Skin epidermis (tissue), 12 donors: ENCODE results near the gene RBP4.
"Not testable (repeated sequence)": the region's sequence is repeated elsewhere in the genome, so short reads cannot be mapped to it uniquely, and the experiment has no call there.

ENCODE experiments used
- H3K27ac ChIP-seq, 21 experiments: fragments of 200-600 bp; sonication (generic) in 11 of 21; one replicate each; pipeline ENCODE4 v1.5.0; 2020; ENCODE audit warnings: mild to moderate bottlenecking in 3 of 21, inconsistent platforms in 2 of 21, moderate library complexity in 2 of 21
- H3K4me3 ChIP-seq, 7 experiments: fragments of 200-600 bp; sonication (generic) in 2 of 7; one replicate each; pipeline ENCODE4 v1.5.0; 2020; ENCODE audit warnings: inconsistent platforms in 2 of 7, mild to moderate bottlenecking in 2 of 7, moderate library complexity in 1 of 7

RBP4 gene

DNA sequence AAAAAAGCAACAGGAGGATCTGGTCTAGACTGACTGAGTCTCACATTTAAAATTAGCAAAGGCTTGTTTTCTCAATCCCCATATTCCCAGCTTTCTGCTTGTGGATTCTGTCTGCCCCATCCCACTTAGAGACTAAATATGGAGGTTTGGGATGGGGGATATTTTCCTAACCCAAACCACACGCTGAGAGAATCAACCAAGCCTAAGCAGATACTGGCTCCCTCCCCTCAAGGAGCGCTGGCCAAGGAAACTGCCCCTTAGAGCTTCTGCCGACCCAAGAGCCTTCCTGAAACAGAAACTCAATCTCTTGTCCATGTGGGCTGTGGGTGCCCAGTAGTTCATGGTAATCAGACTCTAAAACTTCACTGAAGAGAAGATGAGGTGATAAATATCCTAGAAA is 30.7 kb downstream of the RBP4 start:
- Histone ChIP-seq H3K4me3 (no peak overlapping the region), H3K27ac (no peak overlapping the region)

DNA sequence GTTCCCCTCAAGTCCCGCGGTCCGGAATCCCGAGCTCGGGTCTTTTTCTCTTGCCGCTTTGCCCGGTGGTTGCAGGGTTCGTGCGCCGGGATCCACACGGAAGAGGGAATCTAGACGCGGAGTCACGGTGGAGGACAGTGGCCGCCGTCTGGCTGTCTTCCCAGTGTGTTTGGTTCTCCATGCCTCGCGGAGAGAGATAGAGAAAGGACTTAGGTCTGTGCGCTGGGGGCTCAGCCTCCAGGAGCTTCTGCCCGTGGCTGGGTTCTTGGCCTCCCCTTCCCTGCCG is 33.0 kb downstream of the RBP4 start:
- Histone ChIP-seq H3K27ac (peak overlapping the region in 1 of 21 experiments; percentile 23), H3K4me3 (peak overlapping the region in 1 of 7 experiments; percentile 24)

DNA sequence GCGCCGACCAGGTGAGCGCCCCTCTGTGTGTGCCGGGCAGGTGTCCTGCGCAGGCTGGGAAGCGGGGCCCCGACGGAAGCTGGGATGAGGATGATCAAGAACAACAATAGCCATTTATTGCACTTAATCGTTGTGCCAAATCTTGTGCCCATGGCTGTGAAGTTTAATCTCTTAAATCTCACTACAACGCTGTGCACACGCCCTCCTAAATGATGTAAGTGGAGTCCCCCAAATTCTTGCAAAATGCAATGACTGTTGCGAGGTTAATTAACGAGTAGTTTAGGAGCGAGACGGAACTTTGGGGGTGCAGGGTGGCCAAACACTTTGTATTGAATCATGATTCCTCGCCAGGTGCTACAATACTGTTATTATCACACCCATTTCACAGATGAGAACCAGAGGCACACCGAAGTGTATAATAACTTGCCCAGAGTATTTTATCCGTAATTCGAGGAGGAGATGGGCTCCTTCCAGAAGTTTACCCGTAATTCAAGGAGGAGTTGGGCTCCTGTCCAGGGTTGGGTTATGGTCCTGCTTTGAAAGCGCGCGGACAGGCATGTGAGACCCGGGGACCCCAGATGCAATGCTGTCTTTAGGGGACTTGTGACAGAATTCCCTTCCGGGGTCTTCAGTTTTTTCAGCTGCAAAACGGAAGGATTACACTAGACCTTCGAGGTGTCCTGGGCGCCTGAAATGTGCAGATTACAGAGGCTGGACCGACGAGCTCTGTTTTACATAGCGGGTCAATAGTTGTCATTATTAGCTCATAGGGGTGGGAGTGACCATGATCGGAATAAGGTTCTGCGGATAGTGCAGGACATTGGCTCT is 33.5 kb downstream of the RBP4 start:
- peak overlapping the region in 1 of 21 experiments; percentile 23 for H3K27ac ChIP-seq
- peak overlapping the region in 4 of 7 experiments; percentile 11 to 29 (median 24) for H3K4me3 ChIP-seq

DNA sequence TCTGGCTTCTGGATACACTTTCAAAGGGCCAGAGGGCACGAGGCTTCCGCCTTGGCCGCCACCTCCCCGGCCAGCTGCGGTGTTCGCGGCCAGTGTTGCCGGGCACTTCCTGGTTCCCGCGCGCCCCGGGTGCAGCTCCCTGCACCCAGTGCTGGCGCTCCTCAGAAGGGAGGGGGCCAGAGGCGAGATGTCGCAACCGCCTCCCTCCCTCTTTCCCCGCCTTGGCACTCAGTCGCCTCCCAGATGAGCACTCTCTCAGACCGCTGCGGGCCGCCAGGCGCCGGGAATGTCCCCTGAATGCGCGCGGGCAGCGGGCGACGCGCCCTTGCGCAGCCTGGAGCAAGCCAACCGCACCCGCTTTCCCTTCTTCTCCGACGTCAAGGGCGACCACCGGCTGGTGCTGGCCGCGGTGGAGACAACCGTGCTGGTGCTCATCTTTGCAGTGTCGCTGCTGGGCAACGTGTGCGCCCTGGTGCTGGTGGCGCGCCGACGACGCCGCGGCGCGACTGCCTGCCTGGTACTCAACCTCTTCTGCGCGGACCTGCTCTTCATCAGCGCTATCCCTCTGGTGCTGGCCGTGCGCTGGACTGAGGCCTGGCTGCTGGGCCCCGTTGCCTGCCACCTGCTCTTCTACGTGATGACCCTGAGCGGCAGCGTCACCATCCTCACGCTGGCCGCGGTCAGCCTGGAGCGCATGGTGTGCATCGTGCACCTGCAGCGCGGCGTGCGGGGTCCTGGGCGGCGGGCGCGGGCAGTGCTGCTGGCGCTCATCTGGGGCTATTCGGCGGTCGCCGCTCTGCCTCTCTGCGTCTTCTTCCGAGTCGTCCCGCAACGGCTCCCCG is 34.4 kb downstream of the RBP4 start, which contains the start of gene FFAR4:
FFAR4 (plus strand) TSS at position 231 of the 842 bp plus-strand sequence; CDS start at position 287, 56 bp downstream.
- Histone ChIP-seq H3K4me3 (peak within 1 kb of the TSS in 5 of 7 experiments; percentile 6 to 29 (median 24)), H3K27ac (peak within 1 kb of the TSS in 2 of 21 experiments; percentile 36 to 69)

DNA sequence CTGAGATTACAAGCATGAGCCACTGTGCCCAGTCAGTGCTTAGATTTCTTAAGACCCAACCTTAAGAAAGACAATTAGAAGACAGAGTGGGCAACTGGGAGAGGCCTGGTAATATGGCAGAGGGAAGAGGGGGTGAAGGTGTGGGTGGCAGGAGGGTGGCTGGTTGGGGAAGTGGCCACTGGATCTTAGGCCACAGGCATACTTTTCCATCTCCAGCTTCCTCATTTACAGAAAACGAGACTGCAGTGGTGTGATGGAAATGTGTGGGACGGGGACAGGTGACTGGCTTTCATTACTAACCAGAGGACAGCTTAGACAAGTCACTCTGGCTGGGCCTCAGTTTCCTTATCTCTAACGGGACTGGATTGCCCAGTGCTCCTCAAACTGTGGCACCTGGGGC is 35.6 kb downstream of the RBP4 start:
- H3K27ac ChIP-seq, result peak overlapping the region in 1 of 21 experiments; percentile 35

DNA sequence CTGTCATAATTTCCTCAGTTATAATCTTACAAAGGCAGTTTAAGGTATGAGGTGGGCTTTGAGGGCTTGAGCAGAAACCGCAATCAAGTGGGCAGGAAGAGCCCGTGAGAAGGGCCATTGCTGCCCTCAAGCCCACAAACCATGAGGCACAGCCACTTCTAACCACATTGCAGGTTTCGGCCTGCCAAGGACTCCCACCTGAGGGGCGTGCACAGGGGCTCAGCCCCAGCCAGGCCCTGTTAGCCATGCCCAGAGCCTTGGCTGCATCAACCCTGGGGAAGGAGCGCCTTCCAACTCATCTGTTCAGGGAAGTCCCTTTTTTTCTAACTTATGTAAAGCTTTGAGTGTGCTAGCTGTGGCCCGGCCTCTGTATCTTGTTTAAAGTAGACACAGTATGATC is 40.5 kb downstream of the RBP4 start:
- Histone ChIP-seq H3K4me3 (no peak overlapping the region), H3K27ac (no peak overlapping the region)

More for the DNA sequence above, 35.6 kb downstream of the RBP4 start:
- H3K4me3 ChIP-seq, result no peak overlapping the region

DNA sequence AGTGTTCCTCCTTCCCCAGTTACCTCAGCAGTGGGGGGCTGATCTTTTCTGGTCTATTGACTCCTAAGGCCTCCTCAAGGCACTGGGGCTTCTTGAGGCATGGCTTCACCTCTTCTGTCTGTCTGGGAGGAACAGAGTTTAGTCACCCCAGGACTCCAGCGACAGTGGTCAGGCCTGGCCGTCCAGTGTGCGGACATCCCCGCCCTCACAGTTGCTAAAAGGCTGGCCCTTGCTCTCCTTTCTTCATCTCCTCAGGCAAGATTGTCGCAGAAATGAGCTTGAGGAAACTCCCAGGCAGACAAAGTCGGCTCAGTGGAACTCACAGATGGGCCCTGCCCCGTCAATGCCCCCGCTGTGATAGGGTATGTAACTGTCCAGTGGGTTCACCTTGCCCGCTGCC is 41.5 kb downstream of the RBP4 start:
- Histone ChIP-seq H3K27ac (no peak overlapping the region), H3K4me3 (no peak overlapping the region)

DNA sequence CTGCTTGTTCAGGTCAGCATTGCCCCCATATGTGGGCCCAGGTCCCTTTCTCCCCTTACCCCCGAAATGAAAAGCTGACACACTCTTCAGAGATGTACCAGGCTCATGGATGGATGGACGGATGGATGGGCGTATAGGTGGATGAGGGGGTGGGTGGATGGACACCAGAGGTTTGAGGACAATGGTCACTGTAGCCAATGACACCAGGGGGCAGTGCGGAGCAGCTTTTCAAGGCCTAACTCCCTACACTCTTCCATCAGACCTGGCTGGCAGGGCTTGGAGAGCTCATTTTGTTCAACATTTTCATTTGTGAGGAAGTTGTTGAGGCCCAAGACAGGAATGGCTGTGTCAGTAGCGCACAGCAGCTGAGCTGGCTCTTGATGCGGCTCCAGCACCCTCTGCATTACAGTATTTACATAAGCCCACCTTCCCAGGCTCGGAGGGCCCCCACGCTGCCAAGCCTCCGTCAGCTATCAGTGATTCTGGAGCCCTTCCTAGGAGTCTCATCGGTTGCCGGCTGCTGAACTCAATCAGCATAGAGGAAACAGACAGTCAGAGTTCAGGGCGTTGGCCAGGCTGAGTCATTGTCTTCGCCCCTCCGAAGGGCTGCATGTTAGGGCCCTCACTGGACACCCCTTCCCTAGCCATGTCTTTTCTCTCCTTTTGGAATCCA is 46.1 kb downstream of the RBP4 start:
- Histone ChIP-seq H3K4me3 (no peak overlapping the region), H3K27ac (peak overlapping the region in 3 of 21 experiments; percentile 26 to 58 (median 31))

DNA sequence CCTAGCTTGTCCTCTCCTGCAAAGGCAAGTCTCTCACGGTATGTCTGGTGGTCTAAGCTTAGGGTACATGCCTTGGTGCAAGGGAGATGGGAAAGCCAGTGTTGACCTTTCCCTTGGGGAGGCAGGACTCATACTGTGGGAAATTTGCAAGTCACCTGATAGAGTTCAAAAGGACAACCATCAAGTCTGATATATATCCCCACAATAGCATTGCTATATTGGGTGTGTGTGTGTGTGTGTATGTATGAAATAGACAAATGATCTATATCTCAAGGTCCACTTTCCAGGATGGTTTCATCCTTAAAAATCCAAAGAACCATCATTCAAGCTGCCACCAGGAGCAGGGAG is 46.7 kb downstream of the RBP4 start:
- Histone ChIP-seq H3K27ac (no peak overlapping the region), H3K4me3 (no peak overlapping the region)

DNA sequence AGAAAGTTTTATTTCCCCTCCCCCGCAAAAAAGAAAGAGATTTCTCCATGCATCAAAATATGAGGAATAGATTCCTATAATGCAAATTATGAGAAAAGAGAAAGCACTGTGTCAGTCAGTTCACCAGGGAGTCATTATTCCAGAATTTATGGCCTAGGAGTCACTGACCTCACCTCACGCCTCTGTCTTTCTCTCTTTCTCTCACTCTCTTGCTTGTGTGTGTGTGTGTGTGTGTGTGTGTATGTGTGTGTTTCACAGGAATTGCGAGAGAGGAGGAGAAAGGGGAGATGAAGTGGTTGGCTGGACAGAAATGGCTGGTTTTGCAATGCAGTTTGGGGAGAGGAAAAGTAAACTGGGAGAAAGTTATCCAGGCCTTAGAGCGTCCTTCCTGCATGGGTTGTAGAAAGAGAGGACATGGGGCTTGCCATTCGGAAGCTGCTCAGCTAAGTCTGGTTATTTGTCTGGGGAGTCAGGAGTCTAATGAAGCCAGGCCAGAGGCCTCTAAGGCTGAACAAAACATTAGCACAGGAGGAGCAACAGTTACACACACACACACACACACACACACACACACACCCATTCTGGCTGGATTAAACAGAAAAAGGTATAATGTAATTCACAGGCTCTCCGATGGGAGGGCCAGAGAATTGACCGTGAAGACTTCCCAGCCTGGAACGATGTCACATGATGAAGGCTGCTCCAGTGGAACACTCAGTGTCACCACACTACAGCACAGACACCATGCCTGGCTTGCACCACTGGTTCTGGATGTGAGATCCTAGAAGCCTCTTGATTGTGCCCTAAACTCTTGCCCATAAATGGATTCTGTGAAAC is 47.3 kb downstream of the RBP4 start:
- no peak overlapping the region for H3K4me3 ChIP-seq
- H3K27ac ChIP-seq, result no peak overlapping the region

DNA sequence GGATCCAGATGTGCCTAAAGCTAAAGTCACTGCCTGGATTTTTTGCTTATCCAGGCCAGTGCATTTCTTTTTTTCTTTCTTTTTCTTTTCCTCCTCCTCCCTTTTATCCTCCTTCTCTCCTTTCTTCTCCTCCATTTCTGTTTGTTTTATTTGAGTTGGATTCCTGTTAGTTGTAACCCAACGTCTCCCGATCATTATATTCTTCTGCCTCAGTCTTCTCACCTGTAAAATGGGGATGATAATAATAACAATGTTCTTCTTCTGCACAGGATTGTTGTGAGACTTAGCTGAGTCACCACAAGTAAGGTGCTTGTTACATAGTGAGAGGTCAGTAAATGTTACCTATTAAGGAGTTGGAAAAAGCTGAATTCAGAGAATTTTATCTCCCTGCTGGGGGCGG is 48.3 kb downstream of the RBP4 start:
- H3K27ac ChIP-seq, result no peak overlapping the region
- no peak overlapping the region for H3K4me3 ChIP-seq

DNA sequence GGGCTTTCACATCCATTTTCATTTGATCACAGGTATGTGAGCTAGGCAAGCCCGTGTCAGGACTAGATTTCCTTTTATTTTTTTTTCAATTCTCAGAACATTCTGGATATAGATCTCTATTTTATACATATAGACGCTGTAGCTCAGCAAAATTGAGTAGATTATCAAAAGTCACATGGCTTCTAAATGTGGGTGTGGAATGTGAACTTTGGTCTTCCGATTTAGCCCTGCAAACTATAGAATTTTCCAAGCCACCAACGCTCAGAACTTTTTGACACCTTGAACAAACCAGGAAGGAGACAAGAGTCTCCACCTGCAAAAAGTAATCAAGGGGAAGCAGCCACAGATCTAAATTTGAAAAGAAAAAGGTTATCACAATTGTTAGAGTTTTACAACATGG is 50.4 kb downstream of the RBP4 start:
- no peak overlapping the region for H3K4me3 ChIP-seq
- H3K27ac ChIP-seq, result no peak overlapping the region

DNA sequence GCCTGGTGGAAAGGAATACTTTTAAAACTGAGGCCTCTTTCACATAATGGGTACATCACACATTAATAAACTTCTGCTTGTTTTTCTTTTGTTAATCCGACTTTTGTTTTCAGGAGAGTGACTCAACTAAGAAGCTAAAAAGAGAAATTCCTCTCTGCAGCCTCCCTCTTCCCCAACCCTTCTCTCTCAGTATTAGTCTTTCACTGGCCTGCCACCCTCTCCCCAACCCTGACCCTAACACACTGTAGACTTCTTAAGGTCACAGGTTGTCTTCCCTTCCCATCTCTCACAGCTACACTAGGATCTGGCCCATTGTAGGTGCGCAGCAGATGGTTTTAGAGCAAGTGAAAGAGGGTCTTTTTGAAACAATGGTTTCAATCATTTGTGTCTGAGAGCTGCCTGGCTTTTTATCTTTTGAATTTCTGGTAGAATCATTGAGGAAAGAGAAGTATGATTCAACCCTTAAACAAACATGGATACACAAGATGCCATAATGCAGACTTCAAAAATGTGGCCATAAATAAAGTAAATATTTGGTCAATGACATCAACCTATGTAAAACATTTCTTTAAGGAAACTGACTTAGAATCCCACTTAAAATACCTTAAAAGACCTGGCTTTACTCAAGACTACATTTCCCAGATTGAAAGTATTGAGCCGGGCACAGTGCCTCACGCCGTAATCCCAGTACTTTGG is 52.5 kb downstream of the RBP4 start:
- H3K27ac ChIP-seq, result no peak overlapping the region
- no peak overlapping the region for H3K4me3 ChIP-seq

DNA sequence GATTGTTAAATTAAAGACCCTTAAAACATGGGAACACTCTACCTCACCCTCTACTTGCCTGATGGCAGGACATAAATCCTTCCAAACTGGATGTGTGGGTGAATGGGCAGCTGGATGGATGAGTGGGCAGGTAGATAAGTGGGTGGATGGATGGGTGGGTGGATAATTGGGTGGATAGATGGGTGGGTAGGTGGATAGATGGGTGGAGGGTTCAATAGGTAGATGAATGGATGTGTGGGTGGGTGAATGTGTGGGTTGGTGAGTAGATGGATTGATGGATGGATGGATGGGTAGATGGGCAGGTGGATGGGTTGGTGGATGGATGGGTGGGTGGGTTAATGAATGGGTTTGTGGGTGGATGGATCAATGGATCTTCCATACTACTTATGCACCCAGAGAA is 53.5 kb downstream of the RBP4 start:
- Histone ChIP-seq H3K4me3 (no peak overlapping the region), H3K27ac (no peak overlapping the region)

DNA sequence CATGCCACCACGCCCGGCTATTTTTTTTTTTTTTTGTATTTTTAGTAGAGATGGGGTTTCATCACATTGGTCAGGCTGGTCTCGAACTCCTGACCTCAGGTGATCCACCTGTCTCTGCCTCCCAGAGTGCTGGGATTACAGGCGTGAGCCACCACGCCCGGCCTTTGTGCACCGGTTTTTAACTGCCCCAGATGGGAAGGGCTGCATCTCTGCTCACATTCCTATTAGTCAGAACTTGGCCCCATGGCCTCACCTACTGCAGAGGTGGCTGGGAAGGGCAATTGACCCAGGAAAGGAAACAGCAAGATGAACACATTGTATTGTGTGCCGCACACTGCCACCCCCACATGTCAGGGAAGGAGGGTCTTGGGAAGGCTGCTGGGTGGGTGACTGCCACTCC is 54.0 kb downstream of the RBP4 start:
- not testable (repeated sequence) for H3K27ac ChIP-seq, H3K4me3 ChIP-seq

DNA sequence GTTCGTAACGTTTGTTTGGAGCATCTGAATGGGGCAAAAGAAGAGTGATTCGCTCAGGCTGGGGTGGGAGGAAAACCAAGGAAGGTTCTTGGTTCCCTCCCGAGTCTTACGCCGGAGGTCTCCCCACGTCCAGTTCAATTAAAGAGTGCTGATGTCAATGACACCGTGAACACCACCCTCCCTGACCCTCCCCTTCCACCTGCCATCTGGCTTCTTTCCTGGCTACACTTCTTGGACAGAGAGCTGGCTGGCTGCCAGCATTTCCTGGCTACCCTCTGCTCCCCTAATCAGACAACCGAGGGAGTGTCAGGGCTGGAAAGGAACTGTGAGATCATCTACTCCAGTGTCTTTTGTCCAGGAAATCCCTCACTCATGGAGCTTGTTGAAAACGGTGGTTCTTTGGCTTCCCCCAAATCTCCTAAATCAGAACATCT is 58.7 kb downstream of the RBP4 start:
- H3K27ac ChIP-seq, result peak overlapping the region in 1 of 21 experiments; percentile 65
- H3K4me3 ChIP-seq, result no peak overlapping the region
